Measurements from ENCODE around the gene PLD1.

The PLD1 gene

GRCh38 chr3:171849617-171850319 is 39.5 kb upstream of the PLD1 start:
- TF ChIP-seq CTCF (IDR thresholded peaks at IDR 0.05; ENCODE audit: borderline replicate concordance, insufficient read depth, low read depth, low read length), result no peak
- H3K4me3 ChIP-seq (ENCODE audit: low read depth, low read length), result no peak overlapping the region

- TF ChIP-seq CTCF (IDR thresholded peaks at IDR 0.05; ENCODE audit: borderline replicate concordance, insufficient read depth, low read depth, low read length), result no peak
- H3K4me3 ChIP-seq (ENCODE audit: low read depth, low read length), result no peak overlapping the region
These were observed 37.4 kb upstream of the PLD1 start for GRCh38 chr3:171847595-171848259.

GRCh38 chr3:171847133-171847532 is 36.9 kb upstream of the PLD1 start:
- no peak overlapping the region for H3K4me3 ChIP-seq (ENCODE audit: low read depth, low read length)
- no peak for TF ChIP-seq CTCF (IDR thresholded peaks at IDR 0.05; ENCODE audit: borderline replicate concordance, insufficient read depth, low read depth, low read length)

DNA sequence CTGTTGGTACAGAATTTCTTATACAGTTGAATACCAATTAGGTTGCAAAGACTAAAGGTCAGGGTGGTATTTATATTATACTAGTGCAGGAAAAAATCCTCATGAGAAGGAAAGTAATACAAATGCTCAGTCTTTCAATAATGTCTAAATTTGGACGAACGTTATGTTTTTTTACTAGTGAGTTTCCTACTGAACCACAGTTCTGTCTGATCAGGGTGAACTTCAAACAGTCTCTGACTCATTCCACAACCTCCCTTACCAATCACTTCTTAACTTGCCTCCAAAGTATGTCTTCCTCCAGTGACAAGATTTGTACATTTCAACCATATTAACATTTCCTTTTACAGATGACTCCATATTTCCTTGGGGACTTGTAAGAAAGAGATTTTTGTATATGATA is 36.3 kb upstream of the PLD1 start:
- no peak overlapping the region for H3K4me3 ChIP-seq (ENCODE audit: low read depth, low read length)
- TF ChIP-seq CTCF (IDR thresholded peaks at IDR 0.05; ENCODE audit: borderline replicate concordance, insufficient read depth, low read depth, low read length), result no peak

DNA sequence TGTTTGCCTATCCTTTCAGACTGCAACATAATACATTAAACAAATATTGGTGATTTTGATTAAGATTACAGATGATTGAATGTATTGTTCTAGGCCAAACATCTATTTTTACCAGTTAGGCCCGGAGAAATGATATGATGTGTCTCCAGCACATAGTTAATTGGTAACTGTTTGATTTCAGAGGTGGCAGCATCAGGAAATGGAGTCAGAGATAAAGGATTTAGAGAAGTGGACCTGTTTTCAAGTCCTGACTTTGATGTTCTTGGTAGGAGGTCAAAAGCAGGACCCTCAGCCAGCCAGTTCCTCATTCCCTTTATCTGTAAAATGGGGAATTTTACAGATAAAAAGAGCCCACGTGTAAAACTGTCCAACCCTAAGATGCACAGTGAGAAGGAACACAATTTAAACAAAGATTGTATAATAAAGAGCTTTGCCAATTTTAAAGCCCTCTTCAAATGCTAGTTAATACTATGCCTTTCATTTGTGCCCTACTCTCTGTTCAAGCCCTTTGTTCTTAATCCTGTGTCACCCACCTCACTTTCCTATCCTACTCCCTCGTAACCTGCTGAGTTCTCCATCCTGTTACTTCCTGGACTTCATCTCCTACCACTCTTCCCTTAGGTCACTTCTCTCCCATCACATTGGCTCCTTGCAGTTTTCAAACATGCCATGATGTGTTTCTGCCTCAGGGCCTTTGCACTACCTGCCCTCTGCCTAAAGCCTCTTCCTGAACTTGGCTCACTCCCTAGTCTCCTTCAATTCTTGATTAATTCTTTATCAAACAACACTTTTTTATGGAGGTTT is 35.4 kb upstream of the PLD1 start:
- no peak for TF ChIP-seq CTCF (IDR thresholded peaks at IDR 0.05; ENCODE audit: borderline replicate concordance, insufficient read depth, low read depth, low read length)
- no peak overlapping the region for H3K4me3 ChIP-seq (ENCODE audit: low read depth, low read length)

- H3K4me3 ChIP-seq (ENCODE audit: low read depth, low read length), result no peak overlapping the region
- no peak for TF ChIP-seq CTCF (IDR thresholded peaks at IDR 0.05; ENCODE audit: borderline replicate concordance, insufficient read depth, low read depth, low read length)
These were observed 34.6 kb upstream of the PLD1 start for GRCh38 chr3:171844873-171845272.

Measured in GM12875 (cell line).